HG02981 (cell line): Measurements from ENCODE around the gene IQSEC2.

Source experiments
- ATAC-seq: cut with Tn5 transposase; IDR thresholded peaks from one replicate; pipeline ENCODE4 v1.9.1; 2021; ENCODE audit warnings: mild to moderate bottlenecking, moderate library complexity; ENCODE audit not compliant: unreplicated experiment

IQSEC2 gene

GRCh38 chrX:53281321-53281822 lies at the start of gene IQSEC2:
IQSEC2 (minus strand) TSS chrX:53281584.
- ATAC-seq = no peak

GRCh38 chrX:53330331-53330730 lies 48.9 kb upstream of the IQSEC2 start:
- no peak for ATAC-seq

- ATAC-seq = no peak
Observed at GRCh38 chrX:53324803-53325202, 43.4 kb upstream of the IQSEC2 start.

GRCh38 chrX:53324085-53324484 lies 42.7 kb upstream of the IQSEC2 start:
- ATAC-seq = no peak

- ATAC-seq = no peak
Observed at GRCh38 chrX:53323196-53323595, 41.8 kb upstream of the IQSEC2 start.

- no peak for ATAC-seq
Observed at GRCh38 chrX:53321943-53322497, 40.6 kb upstream of the IQSEC2 start.

GRCh38 chrX:53321230-53321942 lies 40.0 kb upstream of the IQSEC2 start:
- no peak for ATAC-seq

GRCh38 chrX:53320543-53321229 lies 39.3 kb upstream of the IQSEC2 start:
- ATAC-seq = no peak

- no peak for ATAC-seq
Observed at GRCh38 chrX:53319614-53320542, 38.5 kb upstream of the IQSEC2 start.

GRCh38 chrX:53318766-53319353 lies 37.5 kb upstream of the IQSEC2 start:
- ATAC-seq = no peak

- ATAC-seq = peak; percentile 70
Observed at GRCh38 chrX:53317365-53318069, 36.1 kb upstream of the IQSEC2 start.

GRCh38 chrX:53316860-53317237 lies 35.5 kb upstream of the IQSEC2 start:
- no peak for ATAC-seq

GRCh38 chrX:53316111-53316859 lies 34.9 kb upstream of the IQSEC2 start:
- no peak for ATAC-seq

- no peak for ATAC-seq
Observed at GRCh38 chrX:53313728-53314105, 32.3 kb upstream of the IQSEC2 start.

GRCh38 chrX:53312946-53313727 lies 31.8 kb upstream of the IQSEC2 start:
- no peak for ATAC-seq

GRCh38 chrX:53309837-53310236 lies 28.5 kb upstream of the IQSEC2 start:
- ATAC-seq = no peak

- ATAC-seq = no peak
Observed at GRCh38 chrX:53308836-53309235, 27.5 kb upstream of the IQSEC2 start.
